MM.1S (cell line): Measurements from ENCODE around the gene TSPAN9.

Experiments used
- EZH2 ChIP-seq: fragments of 300-600 bp; sonication (generic); optimal IDR thresholded peaks from 2 replicates; pipeline ENCODE3; 2017; ENCODE audit warnings: low read depth, mild to moderate bottlenecking, antibody characterized with exemption, low read length, mixed read lengths
- EZH2phosphoT487 ChIP-seq: fragments of 300-600 bp; sonication (generic); IDR thresholded peaks from 2 replicates; pipeline ENCODE4 v1.6.1; 2018; ENCODE audit warnings: antibody characterized with exemption, low read length
- TF ChIP-seq, protein P1 (sequence below): fragments of 300-600 bp; sonication (generic); IDR thresholded peaks from 2 replicates; pipeline ENCODE4 v1.5.1; 2016; ENCODE audit warnings: antibody characterized with exemption, low read length, mixed read lengths

DNA sequence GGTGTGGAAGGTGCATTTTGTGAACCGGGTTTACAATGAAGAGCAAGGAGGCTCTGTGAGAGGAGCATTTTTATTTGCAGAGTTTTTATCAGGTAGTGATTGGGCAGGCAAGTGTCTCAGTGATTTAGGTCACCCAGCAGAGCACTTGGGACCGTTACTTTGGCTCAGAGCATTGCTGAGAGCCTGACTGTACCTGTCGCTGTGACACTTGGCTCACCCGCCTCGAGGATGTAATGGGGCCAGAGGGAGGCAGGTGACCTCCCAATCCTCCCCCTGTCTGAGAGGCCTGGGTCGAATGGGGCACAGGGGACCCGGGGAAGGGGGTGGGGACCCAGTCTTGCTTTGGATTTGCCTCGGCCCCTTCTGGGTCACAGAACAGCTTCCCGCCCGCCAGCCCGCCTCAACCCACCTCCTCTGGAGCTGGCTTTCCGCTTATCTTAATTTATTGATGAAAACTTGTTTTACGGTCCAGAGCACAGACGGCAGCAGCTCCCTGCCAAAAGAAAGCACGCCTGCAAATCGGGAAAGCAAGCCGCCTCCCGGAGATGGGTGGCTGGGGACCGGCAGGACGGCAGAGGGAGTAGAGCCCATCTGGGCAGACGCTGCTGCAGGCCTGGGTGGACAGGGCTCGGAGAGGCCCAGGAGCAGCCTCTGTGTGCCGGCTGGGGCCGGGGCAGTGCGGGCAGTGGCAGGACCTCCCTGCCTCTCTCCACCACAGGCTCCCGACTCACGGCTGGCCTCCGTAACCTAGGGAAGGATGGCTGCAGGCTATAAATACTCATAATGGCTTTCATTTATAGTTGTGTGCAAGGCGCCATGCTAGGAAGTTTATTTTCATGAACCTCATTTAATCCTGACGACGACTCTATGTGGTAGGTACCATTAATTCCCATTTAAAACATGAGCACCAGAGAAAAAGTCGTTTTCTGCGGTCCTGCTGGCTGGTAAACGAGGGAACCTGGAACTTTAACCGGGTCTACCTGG lies 187.1 kb downstream of the TSPAN9 start:
- TF ChIP-seq, protein P1, sequence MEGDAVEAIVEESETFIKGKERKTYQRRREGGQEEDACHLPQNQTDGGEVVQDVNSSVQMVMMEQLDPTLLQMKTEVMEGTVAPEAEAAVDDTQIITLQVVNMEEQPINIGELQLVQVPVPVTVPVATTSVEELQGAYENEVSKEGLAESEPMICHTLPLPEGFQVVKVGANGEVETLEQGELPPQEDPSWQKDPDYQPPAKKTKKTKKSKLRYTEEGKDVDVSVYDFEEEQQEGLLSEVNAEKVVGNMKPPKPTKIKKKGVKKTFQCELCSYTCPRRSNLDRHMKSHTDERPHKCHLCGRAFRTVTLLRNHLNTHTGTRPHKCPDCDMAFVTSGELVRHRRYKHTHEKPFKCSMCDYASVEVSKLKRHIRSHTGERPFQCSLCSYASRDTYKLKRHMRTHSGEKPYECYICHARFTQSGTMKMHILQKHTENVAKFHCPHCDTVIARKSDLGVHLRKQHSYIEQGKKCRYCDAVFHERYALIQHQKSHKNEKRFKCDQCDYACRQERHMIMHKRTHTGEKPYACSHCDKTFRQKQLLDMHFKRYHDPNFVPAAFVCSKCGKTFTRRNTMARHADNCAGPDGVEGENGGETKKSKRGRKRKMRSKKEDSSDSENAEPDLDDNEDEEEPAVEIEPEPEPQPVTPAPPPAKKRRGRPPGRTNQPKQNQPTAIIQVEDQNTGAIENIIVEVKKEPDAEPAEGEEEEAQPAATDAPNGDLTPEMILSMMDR, result no peak
- TF ChIP-seq EZH2 (no peak), EZH2phosphoT487 (no peak)
